Measurements from ENCODE around the gene EFHC2. TPM values are rescaled to one million over a fixed set of nuclear protein-coding genes. Genes with fewer than 3 reads are reported as not detected.

The EFHC2 gene
- polyA plus RNA-seq, 1 donor from 2014 or later = 0.22 TPM

GRCh38 chrX:44261286-44261685 lies 82.2 kb downstream of the EFHC2 start:
- H3K4me2 ChIP-seq (ENCODE audit: low read length) = no peak overlapping the region

GRCh38 chrX:44260609-44261008 lies 82.9 kb downstream of the EFHC2 start:
- Histone ChIP-seq H2AFZ (ENCODE audit: low read depth, low read length) (no peak overlapping the region), H3K36me3 (ENCODE audit: insufficient read depth, low read length) (no peaks in the 10 kb centered on the region), H3K4me3 (ENCODE audit: low read length) (no peak overlapping the region), H3K9me2 (ENCODE audit: insufficient read depth, low read length) (no peaks in the 10 kb centered on the region), H3K9ac (ENCODE audit: low read length) (no peak overlapping the region), H3K27ac (ENCODE audit: low read length) (no peak overlapping the region), H3K79me2 (replicated peaks; ENCODE audit: insufficient read depth, low read length) (no peaks in the 10 kb centered on the region), H3F3A (ENCODE audit: insufficient read depth, low read length, poor library complexity, severe bottlenecking) (no peaks in the 10 kb centered on the region), H3K4me2 (ENCODE audit: low read length) (no peak overlapping the region), H3K9me3 (ENCODE audit: low read length) (no peaks in the 10 kb centered on the region), H3K27me3 (ENCODE audit: insufficient read depth, low read depth, low read length) (no peaks in the 10 kb centered on the region), H4K20me1 (ENCODE audit: insufficient read depth) (no peaks in the 10 kb centered on the region)
- no peak for TF ChIP-seq EP300 (conservative IDR thresholded peaks at IDR 0.05; ENCODE audit: poor library complexity, severe bottlenecking)
- TF ChIP-seq POLR2AphosphoS5 (IDR thresholded peaks at IDR 0.05) = no peak
- no peak for TF ChIP-seq SMC3 (conservative IDR thresholded peaks at IDR 0.05; ENCODE audit: poor library complexity)
- no peak for TF ChIP-seq REST (IDR thresholded peaks at IDR 0.05; ENCODE audit: borderline replicate concordance)
- TF ChIP-seq EZH2 (IDR thresholded peaks at IDR 0.05; ENCODE audit: borderline replicate concordance, insufficient read depth, low read length, poor library complexity, severe bottlenecking) = no peak
- no peak for TF ChIP-seq TAF1 (IDR thresholded peaks at IDR 0.05; ENCODE audit: low read depth)
- no peak for TF ChIP-seq RAD21 (conservative IDR thresholded peaks at IDR 0.05)
- no peak for TF ChIP-seq MXI1 (conservative IDR thresholded peaks at IDR 0.05; ENCODE audit: poor library complexity, severe bottlenecking)

More at GRCh38 chrX:44261286-44261685, 82.2 kb downstream of the EFHC2 start:
- no peaks in the 10 kb centered on the region for H3K36me3 ChIP-seq (ENCODE audit: insufficient read depth, low read length)
- H3F3A ChIP-seq (ENCODE audit: insufficient read depth, low read length, poor library complexity, severe bottlenecking) = no peaks in the 10 kb centered on the region
- H3K4me3 ChIP-seq (ENCODE audit: low read length) = no peak overlapping the region
- no peaks in the 10 kb centered on the region for H3K27me3 ChIP-seq (ENCODE audit: insufficient read depth, low read depth, low read length)
- no peak overlapping the region for H3K27ac ChIP-seq (ENCODE audit: low read length)
- no peaks in the 10 kb centered on the region for H4K20me1 ChIP-seq (ENCODE audit: insufficient read depth)
- H3K9me3 ChIP-seq (ENCODE audit: low read length) = no peaks in the 10 kb centered on the region
- no peaks in the 10 kb centered on the region for H3K79me2 ChIP-seq (replicated peaks; ENCODE audit: insufficient read depth, low read length)
- no peak overlapping the region for H3K9ac ChIP-seq (ENCODE audit: low read length)
- TF ChIP-seq MXI1 (conservative IDR thresholded peaks at IDR 0.05; ENCODE audit: poor library complexity, severe bottlenecking) (no peak), TAF1 (IDR thresholded peaks at IDR 0.05; ENCODE audit: low read depth) (no peak), EP300 (conservative IDR thresholded peaks at IDR 0.05; ENCODE audit: poor library complexity, severe bottlenecking) (no peak), SMC3 (conservative IDR thresholded peaks at IDR 0.05; ENCODE audit: poor library complexity) (no peak), POLR2AphosphoS5 (IDR thresholded peaks at IDR 0.05) (no peak), EZH2 (IDR thresholded peaks at IDR 0.05; ENCODE audit: borderline replicate concordance, insufficient read depth, low read length, poor library complexity, severe bottlenecking) (no peak), RAD21 (conservative IDR thresholded peaks at IDR 0.05) (no peak), REST (IDR thresholded peaks at IDR 0.05; ENCODE audit: borderline replicate concordance) (no peak), CTCF (IDR thresholded peaks at IDR 0.05; ENCODE audit: poor library complexity, severe bottlenecking) (no peak)
- H2AFZ ChIP-seq (ENCODE audit: low read depth, low read length) = no peak overlapping the region
- no peaks in the 10 kb centered on the region for H3K9me2 ChIP-seq (ENCODE audit: insufficient read depth, low read length)
